NCI-H128 (cell line): ENCODE data around the gene SPATA1.
"Not testable (repeated sequence)": the region's sequence is repeated elsewhere in the genome, so short reads cannot be mapped to it uniquely, and the experiment has no call there.

Source experiments
- DNase-seq: peaks from one replicate; lab custom pipeline; 2025; ENCODE audit not compliant: unreplicated experiment; lab: John Stamatoyannopoulos, UW

The SPATA1 gene

GRCh38 chr1:84506002-84506728 lies at the start of gene SPATA1, which contains the start of gene GNG5:
Gene SPATA1, plus strand, starts transcription at chr1:84506386. Its CDS starts 9,974 bp downstream, at chr1:84516360.
Gene GNG5, minus strand, starts transcription at chr1:84506581. Its CDS starts 490 bp downstream, at chr1:84506091.
- DNase-seq: peak; percentile 93

GRCh38 chr1:84462118-84462517 lies 44.1 kb upstream of the SPATA1 start:
- no peak for DNase-seq

- DNase-seq: no peak
Measured at GRCh38 chr1:84467298-84467697, 38.9 kb upstream of the SPATA1 start.

GRCh38 chr1:84476225-84476624 lies 30.0 kb upstream of the SPATA1 start:
- DNase-seq: no peak

- peak; percentile 23 for DNase-seq
Measured at GRCh38 chr1:84478876-84479868, 27.0 kb upstream of the SPATA1 start, which contains the start of gene RPF1. Gene RPF1, plus strand, starts transcription at chr1:84479266. Its CDS starts 16 bp downstream, at chr1:84479282.

- no peak for DNase-seq
Measured at GRCh38 chr1:84479998-84480397, 26.2 kb upstream of the SPATA1 start.

GRCh38 chr1:84480650-84481049 lies 25.5 kb upstream of the SPATA1 start:
- no peak for DNase-seq

GRCh38 chr1:84481317-84481716 lies 24.9 kb upstream of the SPATA1 start:
- no peak for DNase-seq

- DNase-seq: no peak
Measured at GRCh38 chr1:84488107-84488506, 18.1 kb upstream of the SPATA1 start.

- DNase-seq: no peak
Measured at GRCh38 chr1:84489766-84490165, 16.4 kb upstream of the SPATA1 start.

GRCh38 chr1:84492726-84493125 lies 13.5 kb upstream of the SPATA1 start:
- DNase-seq: no peak

- DNase-seq: no peak
Measured at GRCh38 chr1:84493747-84494146, 12.4 kb upstream of the SPATA1 start.

GRCh38 chr1:84496498-84496897 lies 9.7 kb upstream of the SPATA1 start:
- DNase-seq: no peak

- no peak for DNase-seq
Measured at GRCh38 chr1:84497631-84498275, 8.4 kb upstream of the SPATA1 start.

- DNase-seq: no peak
Measured at GRCh38 chr1:84502927-84503326, 3.3 kb upstream of the SPATA1 start.

GRCh38 chr1:84504580-84505492 lies 1.4 kb upstream of the SPATA1 start:
- no peak for DNase-seq

- DNase-seq: no peak
Measured at GRCh38 chr1:84505493-84506001, 639 bp upstream of the SPATA1 start.

GRCh38 chr1:84506729-84507453 lies 705 bp downstream of the SPATA1 start:
- DNase-seq: no peak

GRCh38 chr1:84507887-84508286 lies 1.7 kb downstream of the SPATA1 start:
- DNase-seq: not testable (repeated sequence)
